GM21447 (cell line): ENCODE data around the gene FSIP1.

Experiments used
- ATAC-seq: cut with Tn5 transposase; IDR thresholded peaks from one replicate; pipeline ENCODE4 v1.9.1; 2021; ENCODE audit not compliant: unreplicated experiment

Gene FSIP1

DNA sequence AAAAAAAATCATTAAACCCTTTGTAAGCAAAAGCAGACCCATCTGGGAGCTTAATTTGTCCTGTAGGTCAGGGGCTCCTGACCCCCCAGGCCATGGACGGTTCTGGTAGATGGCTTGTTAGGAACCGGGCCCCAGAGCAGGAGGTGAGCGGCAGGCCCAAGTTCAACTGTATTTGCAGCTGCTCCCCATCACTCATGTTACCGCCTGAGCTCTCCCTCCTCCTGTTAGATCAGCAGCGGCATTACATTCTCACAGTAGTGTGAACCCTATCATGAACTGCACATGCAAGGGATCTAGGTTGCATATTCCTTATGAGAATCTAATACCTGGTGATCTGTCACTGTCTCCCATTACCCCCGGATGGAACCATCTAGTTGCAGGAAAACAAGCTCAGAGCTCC lies 60.7 kb downstream of the FSIP1 start:
- ATAC-seq, result no peak

DNA sequence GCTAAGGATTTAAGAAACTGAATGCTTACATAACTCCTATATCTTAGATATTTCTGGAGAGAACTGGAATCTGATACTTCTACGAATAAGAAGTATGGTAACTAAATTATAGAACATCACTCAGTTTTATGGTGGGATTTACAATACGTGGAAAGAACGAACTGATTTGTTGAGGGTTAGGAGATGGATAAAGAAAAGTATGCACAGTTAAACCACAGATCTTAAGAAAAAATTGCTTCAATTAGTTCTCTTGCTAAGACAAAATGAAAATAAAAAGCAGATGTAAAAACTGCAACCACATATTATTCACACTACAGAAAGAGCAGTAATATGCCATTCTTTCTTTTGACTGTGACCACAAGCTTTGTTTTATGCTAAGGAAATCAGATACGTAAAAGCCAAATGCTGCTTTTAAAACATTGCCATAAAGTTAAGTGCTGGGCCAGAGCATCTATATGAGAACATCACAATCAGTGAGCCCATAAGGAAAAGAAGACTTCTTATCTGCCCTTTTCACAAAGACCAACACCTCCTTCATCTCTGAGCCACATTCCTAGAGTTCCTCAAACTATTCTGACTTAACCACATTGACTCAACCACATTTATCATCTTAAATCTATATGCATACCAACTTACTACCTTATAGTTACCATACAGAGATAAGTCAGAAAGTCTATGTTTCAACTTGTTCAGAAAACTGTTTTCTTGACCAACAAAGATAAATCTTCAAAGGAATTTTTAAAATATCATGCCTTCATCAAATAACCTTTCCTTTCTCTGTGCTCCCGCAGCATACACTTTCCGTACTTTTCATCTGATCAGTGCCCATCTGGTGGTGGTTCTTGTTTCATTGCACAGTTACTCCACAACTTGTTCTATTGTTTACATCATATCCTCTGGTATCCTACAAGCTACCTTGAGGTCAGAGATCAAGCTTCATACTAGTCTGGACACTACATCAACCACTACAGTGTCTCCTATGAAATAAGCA lies 61.7 kb downstream of the FSIP1 start:
- no peak for ATAC-seq

DNA sequence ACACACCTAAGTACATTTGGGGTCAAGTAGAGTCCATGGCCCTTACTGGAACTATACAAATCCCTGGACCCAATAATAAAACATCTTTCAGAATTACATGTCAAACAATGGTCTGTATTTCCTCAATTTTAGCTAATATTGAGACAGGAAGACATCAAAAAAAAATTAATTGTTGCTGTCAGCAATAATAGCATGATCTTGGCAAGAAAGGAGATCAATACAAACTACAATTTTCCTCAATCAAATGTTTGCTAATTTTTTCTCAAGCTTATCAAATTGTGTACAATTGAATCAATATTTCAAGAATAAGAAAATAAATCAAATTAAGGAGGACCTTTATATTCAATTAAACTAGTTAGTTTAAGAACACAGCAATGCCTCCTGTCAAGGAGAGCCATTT lies 62.6 kb downstream of the FSIP1 start:
- no peak for ATAC-seq

DNA sequence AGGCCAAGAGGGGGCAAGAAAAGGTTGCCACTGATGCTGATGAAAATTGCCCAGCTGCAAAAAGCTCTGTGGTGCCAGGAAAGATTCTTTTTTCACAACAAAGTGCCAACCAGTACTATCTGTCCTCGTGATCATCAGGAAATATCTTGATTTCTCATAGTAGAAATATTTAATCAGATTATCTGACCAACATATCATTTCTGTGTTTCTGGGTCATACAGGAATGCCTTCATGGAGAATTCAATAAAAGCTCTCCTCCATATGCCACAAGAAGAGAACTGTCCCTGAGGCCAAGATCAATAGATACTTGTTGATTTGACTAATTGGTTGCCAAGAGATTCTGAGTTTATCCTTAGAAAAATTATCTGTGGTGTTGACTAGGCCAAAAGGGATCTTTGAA lies 63.5 kb downstream of the FSIP1 start:
- ATAC-seq, result no peak

DNA sequence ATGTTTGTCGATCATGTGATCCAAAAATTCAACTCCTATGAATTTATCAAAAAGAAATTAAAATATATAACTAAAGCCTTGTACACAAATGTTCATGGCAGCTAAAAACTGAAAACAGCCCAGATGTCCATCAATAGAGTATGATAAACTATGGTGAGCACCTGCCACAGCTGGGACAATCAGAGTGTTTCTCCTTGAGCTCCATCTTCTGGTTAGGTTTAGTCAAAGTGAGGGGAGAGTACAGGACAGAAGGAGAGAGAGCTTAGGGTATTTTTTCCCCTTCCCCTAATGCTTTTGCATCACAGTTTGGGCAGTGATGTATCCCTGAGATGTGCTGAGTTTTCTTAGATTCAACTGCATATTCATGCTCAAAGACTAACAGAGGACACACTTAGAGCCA lies 65.5 kb downstream of the FSIP1 start:
- ATAC-seq, result no peak

DNA sequence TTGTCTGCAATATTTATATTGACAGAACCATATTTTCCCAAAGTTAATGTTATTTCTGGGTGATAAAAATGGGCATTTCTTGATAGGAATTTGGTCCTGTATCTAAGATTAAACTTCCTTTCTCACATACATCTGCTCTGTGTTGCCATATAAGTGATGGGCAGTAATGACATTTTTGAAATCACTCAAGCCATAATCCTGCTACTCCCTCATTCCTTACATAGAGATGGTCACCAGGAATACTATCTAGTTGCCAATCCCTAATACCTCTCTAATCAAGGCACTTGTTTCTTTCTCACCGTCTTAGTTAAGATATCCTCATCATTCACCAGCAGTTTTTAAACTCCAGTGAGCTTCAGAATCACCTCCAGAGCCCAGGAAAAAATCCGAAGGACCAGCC lies 68.4 kb downstream of the FSIP1 start:
- ATAC-seq, result no peak

DNA sequence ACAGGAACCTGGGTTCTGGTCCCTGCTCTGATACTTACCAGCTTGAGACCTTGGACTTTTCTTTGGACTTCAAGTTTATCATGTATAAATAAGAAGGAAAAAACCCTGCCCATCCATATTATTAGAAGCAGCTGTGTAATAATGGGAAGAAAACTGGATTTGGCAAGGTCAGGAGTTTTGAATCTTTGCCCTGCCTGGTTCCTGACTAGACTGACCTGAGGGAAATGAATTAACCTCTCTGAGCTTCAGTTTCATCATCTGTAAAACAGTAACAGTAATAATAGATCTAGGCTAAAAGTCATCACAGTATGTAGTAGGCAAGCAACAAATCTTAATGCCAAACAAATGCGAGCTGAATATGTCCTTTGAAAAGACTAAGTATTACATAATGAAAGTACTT lies 68.8 kb downstream of the FSIP1 start:
- no peak for ATAC-seq

DNA sequence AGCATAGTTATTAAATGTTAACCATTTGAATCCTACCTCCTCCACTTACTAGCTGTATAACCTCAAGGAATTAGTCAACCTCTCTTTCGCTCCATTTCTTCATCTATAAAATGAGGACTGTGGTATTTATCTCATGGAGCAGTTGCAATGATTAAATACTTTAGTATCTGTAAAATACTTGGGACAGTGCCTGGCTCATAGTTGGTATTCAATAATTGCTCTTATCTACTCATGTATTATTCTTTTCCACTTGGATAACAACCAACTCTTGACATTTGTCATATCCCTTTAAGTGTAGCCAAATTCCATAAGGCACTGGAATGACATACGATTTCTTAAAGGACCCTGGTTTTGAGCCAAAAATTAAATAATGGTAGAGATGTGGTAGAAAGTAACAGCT lies 72.0 kb downstream of the FSIP1 start:
- no peak for ATAC-seq

DNA sequence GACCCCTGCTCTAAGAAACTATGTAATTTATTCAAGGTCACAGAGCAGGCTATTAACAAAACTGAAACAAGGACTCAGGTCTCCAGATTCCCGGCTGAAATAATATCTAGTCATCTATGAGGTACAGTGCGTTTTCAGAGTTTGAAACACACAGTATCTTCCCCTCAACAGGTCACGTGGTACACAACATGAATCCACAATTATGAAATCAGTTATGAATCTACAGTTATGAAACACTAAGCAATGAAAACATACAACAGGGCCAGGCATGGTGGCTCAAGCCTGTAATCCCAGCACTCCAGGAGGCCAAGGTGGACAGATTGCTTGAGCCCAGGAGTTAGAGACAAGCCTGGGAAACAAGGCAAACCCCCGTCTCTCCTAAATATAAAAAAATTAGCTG lies 72.7 kb downstream of the FSIP1 start:
- no peak for ATAC-seq

DNA sequence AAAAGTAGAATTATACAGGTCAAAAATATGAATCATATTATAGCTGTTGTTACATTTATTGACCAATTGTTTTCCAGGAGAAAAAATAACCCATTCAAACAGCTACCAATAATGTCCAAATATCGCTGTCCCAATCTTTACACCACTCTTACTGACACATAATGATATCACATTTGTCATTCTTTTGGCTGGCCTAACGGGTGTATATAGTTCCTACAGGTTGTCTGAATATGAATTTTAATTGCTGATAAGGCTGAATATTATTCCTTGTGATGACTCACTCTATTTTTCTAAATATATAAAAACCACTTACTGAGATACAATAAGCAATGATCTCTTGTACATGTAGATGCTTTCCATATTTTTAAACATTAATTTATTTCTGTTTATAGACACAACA lies 76.4 kb downstream of the FSIP1 start:
- ATAC-seq, result no peak

DNA sequence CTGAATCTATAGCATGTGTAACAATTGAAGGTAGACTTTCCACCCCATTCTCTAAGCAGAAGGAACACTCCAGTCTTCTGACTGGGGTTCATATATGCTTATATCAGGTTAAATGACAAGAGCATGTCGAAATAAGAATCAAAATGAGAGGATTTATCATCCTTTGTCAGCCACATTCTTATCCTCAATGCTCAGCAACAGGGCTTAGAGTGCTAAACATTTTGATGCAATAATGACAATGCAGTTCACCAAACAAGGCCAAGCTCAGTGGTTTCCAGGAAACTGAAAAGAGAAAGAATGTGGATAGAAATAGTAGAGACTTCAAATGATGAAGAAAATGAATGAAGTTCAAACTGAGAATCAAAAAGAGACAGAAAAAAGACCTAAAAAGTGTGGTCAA lies 78.0 kb downstream of the FSIP1 start:
- ATAC-seq, result no peak

DNA sequence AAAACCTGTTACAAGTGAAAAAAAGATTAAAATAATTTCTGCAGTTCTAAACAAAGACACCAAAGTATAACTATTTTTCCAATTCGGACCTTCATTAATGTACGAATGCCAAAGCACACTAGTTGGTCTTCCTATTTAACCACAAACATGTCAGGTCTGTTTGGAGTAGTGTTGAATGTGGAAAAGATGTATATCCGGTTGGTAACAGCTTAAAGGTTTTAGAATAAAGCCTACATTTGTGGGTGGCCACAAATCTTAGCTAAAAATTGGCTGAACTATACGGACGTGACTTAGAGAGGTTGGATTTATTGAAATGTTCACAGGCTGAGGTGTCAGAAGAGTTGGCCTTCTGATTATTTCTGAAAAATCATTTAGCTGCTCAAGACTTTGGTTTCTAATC lies 78.4 kb downstream of the FSIP1 start:
- no peak for ATAC-seq

DNA sequence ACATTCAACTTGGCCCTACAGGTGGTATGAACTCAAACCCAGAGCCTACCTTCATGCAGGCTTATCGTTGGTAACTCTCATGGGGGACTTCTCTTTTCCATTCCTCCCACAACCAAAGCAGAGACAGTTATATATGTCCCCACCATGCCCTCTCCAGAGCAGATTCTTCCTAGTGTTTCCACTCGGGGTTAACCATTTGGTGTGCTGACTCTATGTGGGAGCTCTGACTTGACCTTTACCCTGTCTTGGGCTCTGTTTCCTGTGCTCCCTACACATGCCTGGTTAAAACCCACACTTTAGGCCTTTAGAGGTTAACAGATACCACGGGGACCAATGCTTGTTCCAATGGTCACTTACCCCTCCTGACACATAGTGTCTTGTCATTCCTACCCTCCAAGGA lies 80.7 kb downstream of the FSIP1 start:
- ATAC-seq, result no peak

DNA sequence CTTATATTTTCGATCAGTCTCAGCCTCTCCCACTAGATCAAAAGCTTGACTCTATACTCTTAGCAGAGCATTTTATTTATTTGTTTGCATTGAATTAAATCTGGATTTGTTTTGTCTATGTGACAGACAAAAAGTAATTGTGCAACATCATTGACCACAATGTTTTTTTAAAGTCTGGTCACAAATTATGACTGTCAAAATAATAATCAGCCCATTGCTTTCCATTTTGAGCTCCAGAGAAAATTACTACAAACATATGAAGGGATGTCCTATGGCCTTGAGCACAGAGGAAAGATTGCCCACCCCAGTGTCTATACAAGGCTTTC lies 82.3 kb downstream of the FSIP1 start:
- ATAC-seq, result no peak

DNA sequence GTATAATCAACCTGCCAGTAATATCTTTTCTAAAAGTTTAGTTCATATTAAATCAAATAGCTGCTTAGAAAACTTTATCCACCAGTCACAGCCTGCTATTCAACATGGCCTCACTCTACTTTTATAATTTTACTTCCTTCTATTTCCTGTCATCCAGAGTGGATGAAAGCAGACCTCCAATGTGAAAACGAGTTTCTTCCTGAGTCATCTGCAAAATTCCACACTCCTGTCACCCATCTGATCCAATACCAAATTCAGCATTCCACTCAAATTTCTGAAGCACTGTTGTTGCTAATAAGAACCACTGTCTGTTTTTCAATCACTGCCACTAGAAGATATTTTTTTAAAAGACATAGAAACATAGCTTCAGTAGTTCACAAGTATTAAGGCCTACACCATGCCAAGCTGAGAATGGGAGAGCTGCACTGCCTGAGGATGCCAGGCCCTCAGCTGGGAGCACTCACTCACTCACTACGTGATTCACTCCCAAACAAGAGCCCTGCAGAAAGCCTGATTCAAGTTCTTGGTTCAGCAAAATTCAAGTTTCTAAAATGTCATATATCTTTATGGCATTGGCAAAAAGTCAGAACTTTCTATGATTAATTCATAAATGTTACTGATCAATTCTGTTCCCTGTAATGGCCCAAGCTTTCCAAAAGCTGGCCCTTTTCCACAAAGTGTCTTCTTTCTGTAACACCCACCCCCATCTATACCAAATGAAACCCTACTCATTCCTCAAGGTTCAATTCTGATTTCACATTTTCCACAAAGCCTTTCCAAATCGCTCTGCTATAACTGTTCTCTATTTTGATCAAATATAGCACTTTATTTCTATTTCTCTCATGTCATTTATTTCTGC lies 82.9 kb downstream of the FSIP1 start:
- no peak for ATAC-seq

DNA sequence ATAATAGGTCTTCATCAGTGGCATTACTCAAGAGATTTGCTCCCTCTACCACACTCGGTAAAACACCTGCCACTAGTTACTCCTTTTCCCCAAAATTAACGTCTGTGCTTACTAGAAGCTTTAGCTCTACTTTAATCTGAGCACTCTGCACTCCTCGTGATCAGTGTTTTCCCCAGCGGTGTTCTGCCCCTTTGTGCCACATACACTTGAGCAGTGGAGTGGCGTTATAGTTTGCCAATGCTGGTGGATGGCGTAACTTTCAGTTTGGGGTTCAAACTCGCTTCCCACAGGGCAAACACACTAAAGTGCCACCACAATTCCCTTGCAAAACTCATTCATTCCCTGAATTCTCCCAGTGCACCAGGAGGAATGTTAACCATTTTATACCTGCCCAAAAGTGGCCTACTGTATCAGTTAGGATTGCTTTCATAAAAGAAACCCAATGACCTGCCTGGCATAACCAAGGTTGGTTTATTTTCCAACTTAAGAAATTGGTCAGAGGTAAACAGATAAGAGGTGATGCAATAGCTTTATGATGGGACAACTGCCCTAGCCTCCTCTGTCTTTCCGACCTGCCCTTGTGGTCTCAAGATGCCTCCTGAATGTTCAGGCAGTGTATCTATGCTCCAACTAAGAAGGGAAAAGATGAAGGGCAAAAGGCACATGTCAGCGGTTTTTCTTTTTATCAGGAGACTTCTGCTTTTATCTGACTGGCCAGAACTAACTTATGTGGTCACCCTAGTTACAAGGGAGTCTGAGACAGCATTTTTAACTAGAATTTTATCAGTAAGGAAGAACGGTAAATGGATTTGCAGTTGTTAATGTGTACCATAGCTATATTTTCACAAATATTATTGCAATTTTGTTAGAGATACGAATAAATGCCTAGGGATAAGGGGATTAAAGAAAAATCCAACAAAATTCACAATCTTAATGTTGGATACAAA lies 83.9 kb downstream of the FSIP1 start:
- no peak for ATAC-seq

DNA sequence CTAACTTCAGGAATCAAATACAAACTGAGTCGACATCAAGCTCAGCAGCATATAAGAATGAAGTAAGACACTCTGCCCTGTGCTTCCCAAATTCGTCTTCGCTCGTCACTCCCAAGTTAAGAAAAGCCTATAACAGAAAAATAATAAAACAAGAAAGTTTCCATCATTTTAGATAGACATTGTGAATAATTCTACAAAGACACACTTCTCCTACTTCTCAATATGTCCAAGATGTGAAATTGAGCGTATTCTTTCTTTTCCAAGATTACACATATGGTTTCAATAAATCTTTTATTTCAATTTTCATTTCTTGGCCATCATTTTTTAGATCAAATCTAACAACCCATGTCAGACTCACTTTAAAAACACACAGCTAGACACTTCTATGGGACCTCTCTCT lies 85.1 kb downstream of the FSIP1 start:
- no peak for ATAC-seq

DNA sequence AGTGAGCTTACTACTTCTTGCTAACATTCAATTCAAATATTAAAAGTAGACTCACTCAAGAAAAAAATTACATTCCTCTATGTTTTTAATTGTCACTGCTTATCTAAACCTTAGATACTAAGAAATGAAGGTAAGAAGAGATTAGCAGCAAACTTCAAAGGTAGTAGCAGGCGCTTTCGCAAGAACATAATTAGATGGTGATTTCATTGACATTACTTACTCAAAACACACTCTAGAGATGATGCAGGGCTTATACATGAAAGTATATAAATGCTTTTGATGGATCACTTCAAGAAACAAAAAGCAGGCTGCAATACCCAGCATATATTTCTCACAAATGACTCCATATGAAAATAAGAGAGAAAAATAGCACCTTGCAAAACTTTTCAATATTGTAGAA lies 86.8 kb downstream of the FSIP1 start:
- ATAC-seq, result no peak

DNA sequence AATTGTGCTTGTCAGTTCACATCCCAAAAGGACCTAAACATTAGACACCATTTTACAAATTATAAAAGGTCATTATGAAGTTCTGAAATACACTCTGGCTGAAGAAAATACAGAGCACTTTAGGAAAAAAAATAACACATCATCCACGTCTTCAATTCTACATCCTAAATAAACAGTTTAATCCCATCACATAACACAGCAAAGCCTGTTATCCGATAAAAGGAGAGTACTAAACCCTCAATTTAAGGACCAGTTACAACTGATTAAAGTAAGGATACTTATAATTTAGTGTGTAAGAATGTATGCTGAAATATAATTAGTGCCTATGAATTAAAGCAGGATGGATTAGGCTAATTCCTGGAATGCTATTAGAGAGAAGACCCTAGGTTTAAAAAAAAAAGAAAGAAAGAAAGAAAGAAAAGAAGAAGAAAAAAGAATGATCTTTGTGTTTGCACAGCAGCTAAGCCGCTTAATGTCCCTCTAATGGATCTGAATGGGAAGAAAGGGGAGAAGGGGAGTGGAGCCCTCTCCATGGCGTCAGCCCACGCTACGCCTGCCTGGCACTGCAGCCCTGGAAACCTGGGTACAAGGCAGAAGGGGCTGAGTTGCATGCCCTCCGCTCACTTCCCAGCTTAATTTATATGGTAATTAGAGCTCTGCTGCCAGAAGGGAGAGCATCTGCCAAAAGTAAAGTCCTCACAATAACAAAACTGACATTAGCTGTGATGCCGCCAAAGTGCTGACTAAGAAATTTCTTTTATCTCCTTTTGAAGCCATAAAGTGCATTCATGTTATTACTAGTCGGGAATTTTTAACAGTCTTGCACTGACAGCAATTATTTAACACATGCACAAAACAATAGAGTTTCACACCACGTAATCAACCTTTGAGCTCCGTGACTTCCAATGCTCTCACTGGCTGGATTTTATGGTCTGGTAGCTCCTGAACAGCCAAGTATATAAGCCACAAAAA lies 90.0 kb downstream of the FSIP1 start:
- ATAC-seq, result no peak
